Measurements from ENCODE around the gene LDLRAP1. TPM values are rescaled to one million over a fixed set of nuclear protein-coding genes. Genes with fewer than 3 reads are reported as not detected.

Gene LDLRAP1
- total and polyA plus RNA-seq, 9 of the 15 experiments (the other 6 are each of a cell fraction or from before 2014, with no cell fraction given) = 0.56 to 29.6 (median 16.2) TPM

GRCh38 chr1:25554886-25555752, 11.7 kb downstream of the LDLRAP1 start (continued):
- TF ChIP-seq ZBTB11 (CRISPR knock-in tag; IDR thresholded peaks at IDR 0.05) (no peak), ZNF318 (IDR thresholded peaks at IDR 0.05; ENCODE audit: borderline replicate concordance in 1 of 2, low read depth in 1 of 2) (no peak), TAF7 (tag; IDR thresholded peaks at IDR 0.05) (no peak), ZNF589 (CRISPR knock-in tag; IDR thresholded peaks at IDR 0.05; ENCODE audit: low read depth) (no peak), DACH1 (IDR thresholded peaks at IDR 0.05; ENCODE audit: partially characterized antibody) (no peak), BCOR (IDR thresholded peaks at IDR 0.05) (peak; percentile 69), ZNF324 (CRISPR knock-in tag; IDR thresholded peaks at IDR 0.05) (no peak), RBM25 (IDR thresholded peaks at IDR 0.05; ENCODE audit: low read depth, low read length, severe bottlenecking) (peak; percentile 68), CEBPB (tag; IDR thresholded peaks at IDR 0.05) (no peak), NR4A1 (CRISPR knock-in tag; IDR thresholded peaks at IDR 0.05) (no peak), NR4A1 (tag; IDR thresholded peaks at IDR 0.05) (no peak), CBX1 (IDR thresholded peaks at IDR 0.05; ENCODE audit: low read depth) (no peak), ZNF124 (CRISPR knock-in tag; IDR thresholded peaks at IDR 0.05) (no peak), CBX3 (IDR thresholded peaks at IDR 0.05; ENCODE audit: borderline replicate concordance in 1 of 2, low read length in 2 of 2) (0 out of 3 replicates have a peak, but pooled peaks of 1 of the 2 experiments have one; percentile 37), CXXC5 (CRISPR knock-in tag; IDR thresholded peaks at IDR 0.05) (no peak), ZNF175 (CRISPR knock-in tag; IDR thresholded peaks at IDR 0.05; ENCODE audit: low read depth) (no peak)

All from K562 (cell line).